Fibroblast of skin of left biceps (primary cell): ENCODE measurements around the gene PLIN5.

ENCODE experiments used
- DNase-seq, 2 experiments: peaks; one replicate each; pipeline ENCODE4 v3.0.0-alpha.2; 2013; ENCODE audit warnings: low read depth in 2 of 2

Gene PLIN5

DNA sequence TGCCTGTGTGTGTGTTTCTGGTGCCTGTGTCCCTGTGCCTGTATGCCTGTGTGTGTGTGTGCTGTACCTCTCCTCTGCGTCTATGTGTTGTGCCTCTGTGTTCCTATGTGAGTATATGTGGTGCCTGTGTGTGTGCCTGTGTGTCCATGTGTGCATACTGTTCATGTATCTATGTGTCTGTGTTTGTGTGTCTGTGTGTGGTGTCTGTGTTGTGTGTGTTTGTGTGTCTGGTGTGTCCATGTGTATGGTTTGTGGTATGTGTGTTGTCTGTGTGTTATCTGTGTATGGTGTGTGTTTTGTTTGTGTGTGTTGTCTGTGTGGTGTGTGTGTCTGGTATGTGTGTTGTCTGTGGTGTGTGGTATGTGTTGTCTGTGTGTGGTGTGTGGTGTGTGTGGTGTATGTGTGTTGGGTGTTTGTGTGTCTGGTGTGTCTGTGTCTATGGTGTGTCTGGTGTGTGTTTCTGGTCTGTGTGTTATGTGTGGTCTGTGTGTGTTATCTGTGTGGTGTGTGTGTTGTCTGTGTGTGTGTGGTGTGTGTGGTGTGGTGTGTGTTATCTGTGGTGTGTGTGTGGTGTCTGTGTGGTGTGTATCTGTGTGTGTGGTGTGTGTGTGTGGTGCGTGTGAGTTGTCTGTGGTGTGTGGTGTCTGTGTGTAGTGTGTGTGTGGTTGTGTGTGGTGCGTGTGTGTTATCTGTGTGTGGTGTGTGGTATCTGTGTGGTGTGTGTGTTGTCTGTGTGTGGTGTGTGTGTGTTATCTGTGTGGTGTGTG, 42.5 kb downstream of the PLIN5 start:
- no peak for DNase-seq

DNA sequence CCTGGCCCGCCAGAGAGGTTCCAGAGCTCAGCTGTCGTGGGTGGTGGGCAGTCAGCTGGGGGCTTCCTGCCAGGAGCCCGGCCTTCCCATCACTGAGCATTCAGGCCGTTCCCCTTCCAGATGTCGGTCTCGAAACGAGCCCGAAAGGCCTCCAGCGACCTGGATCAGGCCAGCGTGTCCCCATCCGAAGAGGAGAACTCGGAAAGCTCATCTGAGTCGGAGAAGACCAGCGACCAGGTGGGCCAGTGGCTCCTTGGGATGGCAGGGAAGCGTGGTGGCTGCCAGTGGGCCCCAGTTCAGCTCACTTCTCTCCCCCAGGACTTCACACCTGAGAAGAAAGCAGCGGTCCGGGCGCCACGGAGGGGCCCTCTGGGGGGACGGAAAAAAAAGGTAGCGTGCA, 43.6 kb downstream of the PLIN5 start:
- DNase-seq: no peak

DNA sequence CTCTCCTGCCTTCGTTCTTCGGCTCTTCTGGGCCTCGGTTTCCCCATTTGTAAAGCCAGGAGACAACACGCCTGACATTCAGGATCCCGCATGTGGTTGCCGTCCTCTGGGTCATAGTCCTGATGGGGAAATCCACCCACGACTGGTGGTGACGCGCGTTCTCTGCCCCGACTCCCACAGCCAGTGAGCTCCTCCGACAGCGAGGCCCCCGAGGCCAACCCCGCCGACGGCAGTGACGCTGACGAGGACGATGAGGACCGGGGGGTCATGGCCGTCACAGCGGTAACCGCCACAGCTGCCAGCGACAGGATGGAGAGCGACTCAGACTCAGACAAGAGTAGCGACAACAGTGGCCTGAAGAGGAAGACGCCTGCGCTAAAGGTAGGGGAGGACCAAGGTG, 46.5 kb downstream of the PLIN5 start:
- no peak for DNase-seq

DNA sequence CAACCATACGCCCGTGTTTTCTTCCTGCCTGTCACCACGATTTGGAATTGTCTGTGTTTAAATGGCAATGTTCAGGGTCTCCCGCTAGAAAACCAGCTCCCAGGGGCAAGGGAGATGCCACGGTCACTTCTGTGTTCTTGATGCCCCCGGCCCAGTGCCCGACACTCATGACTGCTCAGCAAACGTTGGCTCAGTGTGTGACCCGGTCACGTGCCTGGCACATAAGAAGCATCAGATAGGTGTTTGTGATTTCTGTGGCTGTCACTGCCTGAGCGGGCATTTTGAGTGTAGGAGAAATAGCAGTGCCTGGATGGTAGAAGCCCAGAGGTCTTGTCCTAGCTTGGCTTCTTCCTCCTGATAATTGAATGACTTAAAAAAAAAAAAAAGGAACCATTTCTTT, 47.5 kb downstream of the PLIN5 start:
- DNase-seq: no peak

DNA sequence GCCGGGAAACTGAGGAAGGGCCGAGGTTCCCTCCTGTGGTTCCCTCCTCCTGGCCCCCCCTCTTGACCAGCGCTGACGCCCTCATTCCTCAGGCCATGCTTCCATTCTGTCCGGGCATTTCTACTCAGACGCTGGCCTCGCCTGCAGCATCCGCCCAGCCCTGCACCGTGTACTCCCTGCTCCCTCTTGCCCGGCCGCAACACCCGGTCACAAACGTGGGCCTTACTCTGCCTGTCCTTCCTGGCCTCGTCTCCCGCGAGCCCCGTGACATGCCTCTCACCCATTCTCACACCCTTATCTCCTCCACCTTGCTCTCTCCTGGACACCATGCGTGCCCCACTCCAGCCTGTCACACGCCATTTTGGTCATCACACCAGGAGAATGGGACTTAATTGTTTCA, 51.6 kb downstream of the PLIN5 start:
- DNase-seq: no peak

DNA sequence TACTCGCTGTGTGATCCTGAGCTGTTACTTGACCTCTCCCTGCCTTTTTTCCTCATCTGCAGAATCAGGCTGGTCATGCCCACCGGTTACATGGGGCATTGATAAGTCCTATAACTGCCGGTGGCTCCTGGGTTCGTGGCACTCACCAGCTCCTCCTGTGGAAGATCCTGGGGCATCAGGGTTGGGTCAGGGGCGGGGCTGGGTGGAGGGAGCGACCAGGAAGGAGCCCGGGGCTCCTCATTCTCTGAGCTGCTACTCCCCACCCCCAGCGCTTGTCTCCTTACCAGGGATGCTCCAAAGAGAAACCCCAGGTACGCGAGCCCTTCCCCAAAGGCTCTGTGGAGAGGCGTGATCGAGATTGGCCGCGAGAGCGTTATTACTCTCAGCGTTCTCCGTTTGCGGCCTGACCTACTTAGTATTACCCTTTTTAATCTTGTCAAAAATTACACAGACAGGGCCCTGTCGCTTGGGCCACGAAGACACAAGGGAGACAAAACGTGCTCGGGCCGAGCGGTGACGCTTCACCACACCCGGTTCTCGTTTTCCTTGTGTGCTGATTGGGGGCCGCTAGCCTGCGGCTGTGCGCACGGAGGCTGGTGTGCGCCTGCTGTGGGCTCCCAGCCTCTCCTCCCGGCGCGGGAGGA, 52.2 kb downstream of the PLIN5 start:
- no peak for DNase-seq

DNA sequence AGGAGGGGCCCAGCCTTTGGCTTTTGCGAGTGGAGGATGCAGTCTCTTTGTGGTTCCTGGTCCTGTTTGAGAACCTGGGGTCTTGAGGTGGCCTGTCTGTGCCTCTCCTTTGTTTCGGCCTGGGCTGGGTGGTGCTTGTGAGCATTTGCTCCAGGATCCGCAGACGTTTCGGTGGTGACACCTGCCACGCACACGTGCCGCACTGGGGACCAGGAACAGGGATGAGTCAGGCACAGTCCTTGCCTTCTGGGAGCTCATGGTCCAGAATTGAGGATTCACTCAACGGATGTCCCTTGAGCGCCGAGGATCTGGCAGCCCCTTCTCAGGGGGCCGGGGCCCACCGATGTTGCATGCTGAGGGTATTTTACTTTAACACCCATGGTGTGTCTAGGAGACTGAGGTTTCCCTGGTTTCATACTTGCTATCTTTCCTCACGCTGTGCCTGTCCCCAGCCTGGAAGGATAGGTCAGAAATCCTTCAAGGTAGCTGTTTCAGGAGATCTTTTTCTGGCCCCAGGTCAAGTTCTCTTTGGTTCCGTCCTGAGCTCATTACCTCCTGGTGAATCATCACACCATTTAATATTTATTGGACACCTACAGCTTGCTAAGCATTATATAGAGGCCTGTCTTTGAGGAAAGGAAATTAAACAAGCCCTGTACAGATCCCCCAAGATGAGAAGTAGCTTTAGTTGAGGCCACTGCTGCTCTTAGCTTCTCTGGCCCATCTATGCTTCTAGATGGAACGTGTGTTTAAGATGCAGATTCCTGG, 57.8 kb downstream of the PLIN5 start:
- no peak for DNase-seq

DNA sequence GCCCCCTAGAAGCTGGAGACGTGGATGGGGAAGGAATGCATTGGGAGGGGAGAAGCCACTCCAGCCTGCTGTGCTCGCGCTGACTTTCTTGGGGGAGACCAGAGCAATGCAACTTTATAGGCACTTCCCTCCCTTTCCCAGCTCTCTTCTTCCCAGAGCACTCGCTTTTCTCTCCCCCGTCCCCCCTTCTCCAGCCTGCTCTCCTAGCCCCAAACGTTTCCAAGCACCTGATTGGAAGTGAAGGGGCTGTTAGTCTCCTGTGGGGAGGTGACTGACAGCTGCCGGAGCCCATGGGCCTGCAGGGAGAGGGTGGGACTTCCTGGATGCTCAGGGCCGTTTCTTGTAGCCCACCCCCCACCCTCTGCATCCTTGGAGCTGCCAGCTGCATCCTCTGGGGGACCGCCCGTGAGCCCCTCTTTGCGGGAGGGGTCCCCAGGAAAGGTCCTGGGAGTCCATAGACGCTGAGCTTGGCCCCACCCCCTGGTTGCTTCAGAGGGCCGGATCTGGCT, 60.5 kb downstream of the PLIN5 start:
- DNase-seq: peak; percentile 36 to 45

DNA sequence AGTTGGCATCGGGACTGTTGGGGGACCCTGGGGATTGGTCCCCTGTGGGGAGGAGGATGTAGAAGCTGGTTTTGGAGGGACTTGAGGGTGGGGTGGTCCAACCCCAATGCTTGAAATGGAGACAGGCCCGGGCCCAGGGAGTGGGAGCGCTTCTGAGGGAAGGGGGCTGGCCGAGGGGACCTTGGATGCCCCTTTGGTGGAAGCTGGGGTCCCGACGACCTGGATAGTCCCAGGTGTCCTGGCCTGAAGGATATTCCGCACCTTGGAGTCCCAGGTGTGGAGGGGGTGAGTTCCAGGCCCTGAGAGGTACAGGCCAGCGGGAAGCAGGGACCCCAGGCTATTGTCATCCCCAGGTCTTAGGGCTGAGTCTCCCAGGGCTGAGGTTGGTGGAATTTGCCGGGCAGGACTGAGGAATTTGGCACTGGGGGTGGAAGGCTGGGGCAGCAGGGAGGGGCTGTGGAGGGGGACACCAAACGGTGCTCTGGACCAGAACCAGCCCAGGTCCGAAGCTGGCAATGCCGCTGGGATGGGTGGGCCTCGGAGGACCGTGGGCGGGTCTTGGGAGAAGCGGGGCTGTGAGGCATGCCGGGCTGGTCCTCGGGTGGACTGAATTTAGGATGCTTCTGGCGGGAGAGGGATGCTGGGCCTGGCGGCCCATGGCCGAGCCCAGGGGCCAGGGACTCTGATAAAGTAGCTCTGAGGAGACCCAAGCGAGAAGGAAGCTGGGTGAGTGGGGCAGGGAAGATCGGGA, 61.1 kb downstream of the PLIN5 start:
- DNase-seq: no peak

DNA sequence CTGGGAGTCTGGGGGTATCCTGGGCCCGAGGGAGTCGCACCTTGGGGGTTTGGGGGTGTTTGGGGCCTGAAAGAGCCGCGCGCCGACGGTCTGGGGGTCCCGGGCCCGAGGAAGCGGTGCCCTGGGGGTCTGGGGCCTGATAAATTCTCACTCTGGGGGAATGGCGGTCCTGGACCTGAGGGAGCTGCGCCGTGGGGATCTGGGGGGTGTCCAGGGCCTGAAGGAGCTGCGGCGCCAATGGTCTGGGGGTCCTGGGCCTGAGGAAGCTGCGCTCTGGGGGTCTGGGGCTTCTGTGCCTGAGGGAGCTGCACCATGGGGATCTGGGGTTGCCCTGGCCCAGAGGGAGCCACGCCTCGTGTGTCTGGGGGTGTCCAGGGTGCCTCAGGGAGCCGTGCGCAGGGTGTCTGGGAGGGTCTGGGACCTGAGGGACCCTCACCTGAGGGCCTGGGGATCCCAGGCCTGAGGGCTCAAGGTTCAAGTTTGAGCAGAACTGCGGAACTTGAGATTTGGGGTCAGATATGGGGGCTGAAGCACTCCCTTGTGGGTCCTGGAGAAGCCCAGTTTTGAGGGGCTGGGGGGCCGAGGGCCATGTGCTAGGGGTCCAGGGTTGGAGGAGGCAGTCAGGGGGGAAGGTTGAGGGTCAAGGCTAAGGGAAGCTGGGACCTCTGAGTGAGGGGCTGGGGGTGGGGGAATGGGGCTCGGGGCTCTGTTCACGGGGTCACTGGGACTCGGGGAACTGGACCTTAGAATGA, 61.8 kb downstream of the PLIN5 start:
- no peak for DNase-seq
